ENCODE measurements around the gene GRK1. TPM values are rescaled to one million over a fixed set of nuclear protein-coding genes. Genes with fewer than 3 reads are reported as not detected.
A peak's percentile ranks its signal among the peaks of the same experiment; 100 is the strongest.

GRK1 gene
- total and polyA plus RNA-seq, 2 of the 4 experiments (the other 2 are of a cell fraction): not detected

DNA sequence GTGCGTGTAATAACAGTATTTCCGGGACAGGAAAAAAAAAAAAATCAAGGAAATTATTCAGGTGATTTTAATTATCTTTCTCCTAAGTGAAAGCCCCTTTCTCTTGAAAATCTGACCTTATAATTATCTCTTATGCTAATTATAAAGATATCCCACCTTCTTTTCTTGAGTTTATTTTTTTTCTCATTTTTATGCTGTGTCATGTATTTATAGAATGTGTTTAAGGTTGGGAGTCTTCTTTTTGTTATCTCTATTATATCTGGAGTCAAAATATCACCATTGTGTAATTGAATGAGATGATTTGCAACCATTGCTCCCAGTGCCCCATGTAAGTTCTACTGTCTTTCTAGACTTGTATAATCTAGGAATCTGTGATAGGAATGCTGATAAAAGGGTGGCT lies 95.1 kb downstream of the GRK1 start:
- Histone ChIP-seq H3K9me3 (ENCODE audit: control insufficient read depth, insufficient read depth, low read length) (no peaks in the 10 kb centered on the region), H3K23ac (ENCODE audit: low read depth, low read length) (no peak overlapping the region), H4K8ac (ENCODE audit: low read depth in 2 of 2, low read length in 2 of 2) (no peak overlapping the region), H3K14ac (replicated peaks; ENCODE audit: low read depth, low read length) (no peak overlapping the region), H3K4ac (ENCODE audit: low read depth, low read length) (no peak overlapping the region), H4K91ac (ENCODE audit: insufficient read depth, low read depth, low read length) (no peak overlapping the region), H2AK9ac (replicated peaks; ENCODE audit: low read depth, low read length, poor library complexity) (no peak overlapping the region), H3K4me3 (ENCODE audit: insufficient read depth, low read depth, low read length) (no peak overlapping the region), H2BK15ac (ENCODE audit: low read depth, low read length) (no peak overlapping the region), H2BK5ac (ENCODE audit: low read depth, low read length, poor library complexity, severe bottlenecking) (no peak overlapping the region), H3K9me1 (ENCODE audit: insufficient read depth, low read length) (no peaks in the 10 kb centered on the region; the same call in 1 of the 2 replicates), H3K4me2 (ENCODE audit: low read depth, low read length) (no peak overlapping the region), H2BK20ac (ENCODE audit: low read depth, low read length) (no peak overlapping the region), H4K20me1 (ENCODE audit: insufficient read depth, low read length) (no peaks in the 10 kb centered on the region), H3K79me1 (ENCODE audit: low read depth in 1 of 2, low read length in 2 of 2) (no peaks in the 10 kb centered on the region), H2BK120ac (ENCODE audit: low read depth, low read length) (no peak overlapping the region), H3K27ac (ENCODE audit: insufficient read depth, low read length) (no peak overlapping the region), H2AK5ac (ENCODE audit: low read depth, low read length) (no peak overlapping the region), H3K36me3 (ENCODE audit: control insufficient read depth, insufficient read depth, low read length) (no peaks in the 10 kb centered on the region), H3K27me3 (ENCODE audit: control insufficient read depth, insufficient read depth, low read length) (peaks cover 38% of the 10 kb centered on the region), H2AFZ (replicated peaks; ENCODE audit: low read length, poor library complexity) (no peak overlapping the region), H3K56ac (ENCODE audit: extremely low read depth, insufficient read depth, low read length) (no peak overlapping the region), H4K5ac (ENCODE audit: low read depth, low read length) (no peak overlapping the region), H3K18ac (ENCODE audit: low read depth, low read length) (no peak overlapping the region), H3K9ac (ENCODE audit: low read depth, low read length) (no peak overlapping the region), H3K4me1 (ENCODE audit: control insufficient read depth, insufficient read depth, low read length) (peaks cover 3% of the 10 kb centered on the region; the same call in 1 of the 2 replicates)
- in situ Hi-C loops (cut with MboI; ENCODE audit: low sequenced_read_pairs) (no loop called here), dilution Hi-C loops (cut with HindIII; ENCODE audit: low sequenced_read_pairs, unreplicated experiment) (no loop called here), intact Hi-C loops (cut with micrococcal nuclease) (no loop called here)
- ChIA-PET CTCF (no interaction called here), POLR2A (ENCODE audit: unreplicated experiment) (no interaction called here)
- no peak for TF ChIP-seq CHD1 (IDR thresholded peaks at IDR 0.05; ENCODE audit: low read depth, low read length)
- no peak for TF ChIP-seq RCOR1 (IDR thresholded peaks at IDR 0.05; ENCODE audit: insufficient replicate concordance, low read length)
- TF ChIP-seq MAFK (IDR thresholded peaks at IDR 0.05; ENCODE audit: low read depth, low read length): peak; percentile 48
- TF ChIP-seq FOS (IDR thresholded peaks at IDR 0.05; ENCODE audit: low read depth, low read length): no peak
- WGBS, 2 experiments (ENCODE audit: extremely low coverage in 2 of 2, insufficient read length in 1 of 2): no CpG with 5 or more reads among the region's 2 CpGs
- no TSS peak for BruUV-seq (replicated peaks)
- ATAC-seq (ENCODE audit: low read depth): no peak
- DNase-seq: no peak

Data from IMR-90 (cell line).